ENCODE data around the gene INTS6.

INTS6 gene

GRCh38 chr13:51322826-51323225 lies 130.0 kb downstream of the INTS6 start:
- no peaks in the 10 kb centered on the region for H3K27me3 ChIP-seq (ENCODE audit: insufficient read depth, low read depth, severe bottlenecking)
- H3K9me3 ChIP-seq (ENCODE audit: severe bottlenecking) = no peaks in the 10 kb centered on the region
- no peak overlapping the region for H3K27ac ChIP-seq
- DNase-seq = no peak
- H3K36me3 ChIP-seq = no peaks in the 10 kb centered on the region
- H3K4me3 ChIP-seq (ENCODE audit: low read depth, low read length) = no peak overlapping the region
- TF ChIP-seq CTCF (IDR thresholded peaks at IDR 0.05; ENCODE audit: low read depth, low read length) = no peak

GRCh38 chr13:51321836-51322235 lies 131.0 kb downstream of the INTS6 start:
- no peak for DNase-seq
- H3K4me3 ChIP-seq (ENCODE audit: low read depth, low read length) = no peak overlapping the region
- no peaks in the 10 kb centered on the region for H3K9me3 ChIP-seq (ENCODE audit: severe bottlenecking)
- no peak overlapping the region for H3K27ac ChIP-seq
- H3K36me3 ChIP-seq = no peaks in the 10 kb centered on the region
- TF ChIP-seq CTCF (IDR thresholded peaks at IDR 0.05; ENCODE audit: low read depth, low read length) = no peak
- no peaks in the 10 kb centered on the region for H3K27me3 ChIP-seq (ENCODE audit: insufficient read depth, low read depth, severe bottlenecking)

GRCh38 chr13:51318876-51319275 lies 134.0 kb downstream of the INTS6 start:
- Histone ChIP-seq H3K4me3 (ENCODE audit: low read depth, low read length) (no peak overlapping the region), H3K9me3 (ENCODE audit: severe bottlenecking) (no peaks in the 10 kb centered on the region), H3K27me3 (ENCODE audit: insufficient read depth, low read depth, severe bottlenecking) (no peaks in the 10 kb centered on the region), H3K27ac (no peak overlapping the region), H3K36me3 (no peaks in the 10 kb centered on the region)
- DNase-seq = no peak
- TF ChIP-seq CTCF (IDR thresholded peaks at IDR 0.05; ENCODE audit: low read depth, low read length) = no peak

GRCh38 chr13:51318015-51318414 lies 134.8 kb downstream of the INTS6 start:
- DNase-seq = no peak
- TF ChIP-seq CTCF (IDR thresholded peaks at IDR 0.05; ENCODE audit: low read depth, low read length) = no peak
- Histone ChIP-seq H3K9me3 (ENCODE audit: severe bottlenecking) (no peaks in the 10 kb centered on the region), H3K4me3 (ENCODE audit: low read depth, low read length) (no peak overlapping the region), H3K36me3 (no peaks in the 10 kb centered on the region), H3K27ac (no peak overlapping the region), H3K27me3 (ENCODE audit: insufficient read depth, low read depth, severe bottlenecking) (no peaks in the 10 kb centered on the region)

- no peak for TF ChIP-seq CTCF (IDR thresholded peaks at IDR 0.05; ENCODE audit: low read depth, low read length)
- DNase-seq = no peak
- H3K9me3 ChIP-seq (ENCODE audit: severe bottlenecking) = no peaks in the 10 kb centered on the region
- H3K27me3 ChIP-seq (ENCODE audit: insufficient read depth, low read depth, severe bottlenecking) = no peaks in the 10 kb centered on the region
- no peak overlapping the region for H3K27ac ChIP-seq
- H3K4me3 ChIP-seq (ENCODE audit: low read depth, low read length) = no peak overlapping the region
- no peaks in the 10 kb centered on the region for H3K36me3 ChIP-seq
Measured at GRCh38 chr13:51317262-51317661, 135.6 kb downstream of the INTS6 start.

GRCh38 chr13:51313619-51314018 lies 139.2 kb downstream of the INTS6 start:
- Histone ChIP-seq H3K27me3 (ENCODE audit: insufficient read depth, low read depth, severe bottlenecking) (no peaks in the 10 kb centered on the region), H3K36me3 (no peaks in the 10 kb centered on the region), H3K4me3 (ENCODE audit: low read depth, low read length) (no peak overlapping the region), H3K9me3 (ENCODE audit: severe bottlenecking) (no peaks in the 10 kb centered on the region), H3K27ac (no peak overlapping the region)
- TF ChIP-seq CTCF (IDR thresholded peaks at IDR 0.05; ENCODE audit: low read depth, low read length) = no peak
- DNase-seq = no peak

Data from WERI-Rb-1 (cell line).